ENCODE results near the gene KCNAB1.
"Not testable (repeated sequence)": the region's sequence is repeated elsewhere in the genome, so short reads cannot be mapped to it uniquely, and the experiment has no call there.

Gene KCNAB1

DNA sequence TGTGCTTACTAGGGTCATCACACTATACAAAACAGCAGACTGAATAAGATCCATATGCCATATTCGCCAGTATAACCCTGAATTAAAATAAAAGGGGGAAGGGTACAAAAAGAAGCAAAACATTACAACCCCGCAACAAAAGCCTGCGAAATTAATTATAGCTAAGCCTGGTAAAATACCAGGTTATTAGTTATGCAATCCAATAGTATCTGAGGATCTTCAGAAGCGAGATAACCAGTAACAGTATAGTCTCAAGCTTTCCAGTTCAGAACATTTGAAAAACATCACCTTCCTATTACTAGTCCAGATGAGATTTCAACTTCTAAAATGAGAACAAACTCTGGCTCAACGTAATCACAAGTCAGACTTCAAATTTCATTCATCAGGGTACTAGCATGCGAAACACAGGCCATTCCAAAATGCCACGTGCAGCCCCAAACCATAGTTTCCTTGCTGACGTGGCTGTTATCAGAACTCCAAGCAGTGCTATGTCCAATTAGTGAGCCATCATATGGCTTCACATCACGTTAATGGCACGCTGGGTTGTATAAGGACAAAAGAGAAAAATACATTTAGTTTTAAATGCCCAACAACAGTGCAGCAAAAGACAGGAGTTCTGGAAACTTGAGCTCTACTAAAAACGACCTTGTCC, 433.5 kb downstream of the KCNAB1 start:
- H3K4me3 ChIP-seq (replicated peaks; ENCODE audit: low read depth, low read length), result peak overlapping the region; percentile 81
- DNase-seq (ENCODE audit: low read depth), result peak; percentile 69
- no peak for TF ChIP-seq CTCF (IDR thresholded peaks at IDR 0.05; ENCODE audit: low read length, missing control alignments)

DNA sequence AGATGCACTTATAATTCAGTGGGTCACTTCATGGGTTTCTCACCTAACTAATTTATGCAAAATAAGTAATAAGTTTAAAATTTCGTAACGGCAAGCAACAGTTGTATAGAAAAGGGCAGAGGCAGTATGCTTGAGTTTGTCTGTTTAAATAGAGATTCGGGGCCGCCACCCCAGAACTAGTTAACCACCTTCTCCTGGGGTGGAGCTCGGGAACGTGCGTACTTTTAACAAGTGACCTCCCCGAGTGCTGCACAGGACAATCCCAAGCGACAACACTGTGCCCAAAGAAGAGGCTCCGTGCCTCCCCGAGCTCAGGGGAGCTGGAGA, 434.1 kb downstream of the KCNAB1 start:
- H3K4me3 ChIP-seq (replicated peaks; ENCODE audit: low read depth, low read length), result peak overlapping the region; percentile 81
- no peak for TF ChIP-seq CTCF (IDR thresholded peaks at IDR 0.05; ENCODE audit: low read length, missing control alignments)
- no peak for DNase-seq (ENCODE audit: low read depth)

- DNase-seq (ENCODE audit: low read depth), result peak; percentile 100
- peak within 1 kb of the TSS; percentile 81 for H3K4me3 ChIP-seq (replicated peaks; ENCODE audit: low read depth, low read length)
- TF ChIP-seq CTCF (IDR thresholded peaks at IDR 0.05; ENCODE audit: low read length, missing control alignments), result no peak
Measured at GRCh38 chr3:156554842-156555687, 434.7 kb downstream of the KCNAB1 start, which contains the start of gene SSR3. SSR3 (minus strand) TSS chr3:156555117; CDS start chr3:156555089, 28 bp downstream.

DNA sequence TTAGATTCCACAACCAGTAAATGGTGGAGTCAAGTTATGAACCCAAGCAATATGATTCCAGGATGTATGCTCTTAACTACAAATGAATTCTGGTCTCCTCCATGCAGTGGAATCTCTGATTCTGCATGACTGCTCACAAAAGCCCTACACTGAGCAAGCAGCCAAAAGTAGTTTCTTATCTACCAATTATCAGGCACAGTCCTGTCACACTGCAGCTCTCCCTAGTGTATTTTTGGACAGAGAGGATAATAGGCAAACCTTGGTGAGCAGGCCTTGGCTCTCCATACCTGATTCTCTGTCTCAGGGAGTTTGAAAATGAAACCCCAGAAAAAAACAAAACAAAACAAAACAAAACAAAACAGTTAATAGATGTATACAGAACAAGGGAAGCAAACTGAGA, 438.0 kb downstream of the KCNAB1 start:
- no peak for DNase-seq (ENCODE audit: low read depth)
- no peak overlapping the region for H3K4me3 ChIP-seq (replicated peaks; ENCODE audit: low read depth, low read length)
- no peak for TF ChIP-seq CTCF (IDR thresholded peaks at IDR 0.05; ENCODE audit: low read length, missing control alignments)

DNA sequence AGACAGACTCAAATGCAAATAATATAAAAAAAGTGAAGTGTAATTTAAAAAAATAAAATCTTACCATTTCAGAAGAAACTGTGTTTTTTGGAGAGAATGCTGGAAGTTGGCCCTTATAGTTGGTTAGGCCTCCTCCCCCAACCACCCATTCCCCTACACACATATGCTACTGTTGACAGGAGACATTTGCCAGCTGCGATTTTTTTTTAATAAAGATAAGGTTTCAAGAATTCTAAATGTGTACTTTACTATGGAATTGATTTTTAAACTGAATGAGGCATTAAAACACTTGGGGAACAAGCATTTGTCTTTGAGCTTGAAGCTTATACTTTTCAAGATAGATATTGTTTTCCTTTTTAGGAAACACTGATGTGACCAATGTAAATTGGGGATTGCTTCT, 438.9 kb downstream of the KCNAB1 start:
- H3K4me3 ChIP-seq (replicated peaks; ENCODE audit: low read depth, low read length), result no peak overlapping the region
- no peak for TF ChIP-seq CTCF (IDR thresholded peaks at IDR 0.05; ENCODE audit: low read length, missing control alignments)
- DNase-seq (ENCODE audit: low read depth), result no peak

DNA sequence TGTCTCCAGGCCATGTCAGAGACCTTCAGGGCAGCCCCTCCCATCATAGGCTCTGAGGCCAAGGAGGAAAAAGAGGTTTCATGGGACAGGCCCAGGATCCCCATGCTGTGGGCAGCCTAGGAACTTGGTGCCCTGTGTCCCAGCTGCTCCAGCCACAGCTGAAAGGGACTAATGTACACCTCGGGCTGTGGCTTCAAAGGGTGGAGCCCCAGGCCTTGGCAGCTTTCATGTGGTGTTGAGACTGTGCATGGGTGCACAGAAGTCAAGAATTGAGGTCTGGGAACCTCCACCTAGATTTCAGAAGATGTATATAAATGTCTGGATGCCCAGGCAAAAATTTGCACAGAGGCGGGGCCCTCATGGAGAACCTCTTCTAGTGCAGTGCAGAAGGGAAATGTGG, 441.2 kb downstream of the KCNAB1 start:
- no peak for DNase-seq (ENCODE audit: low read depth)
- TF ChIP-seq CTCF (IDR thresholded peaks at IDR 0.05; ENCODE audit: low read length, missing control alignments), result no peak
- H3K4me3 ChIP-seq (replicated peaks; ENCODE audit: low read depth, low read length), result no peak overlapping the region

DNA sequence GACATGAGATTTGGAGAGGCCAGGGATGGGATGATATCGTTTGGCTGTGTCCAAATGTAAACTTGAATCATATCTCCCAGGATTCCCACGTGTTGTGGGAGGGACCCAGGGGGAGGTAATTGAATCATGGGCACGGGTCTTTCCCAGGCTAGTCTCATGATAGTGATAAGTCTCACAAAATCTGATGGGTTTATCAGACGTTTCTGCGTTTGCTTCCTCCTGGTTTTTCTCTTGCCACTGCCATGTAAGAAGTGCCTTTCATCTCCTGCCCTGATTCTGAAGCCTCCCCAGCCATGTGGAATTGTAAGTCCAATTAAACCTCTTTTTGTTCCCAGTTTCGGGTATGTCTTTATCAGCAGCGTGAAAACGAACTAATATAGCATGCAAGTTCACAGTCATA, 442.1 kb downstream of the KCNAB1 start:
- H3K4me3 ChIP-seq (replicated peaks; ENCODE audit: low read depth, low read length); DNase-seq (ENCODE audit: low read depth): not testable (repeated sequence)
